Activated CD4-positive, alpha-beta T cell treated with anti-CD3 and anti-CD28 coated beads, Interleukin-10, Interleukin-2, amounts not matched to agents 100 ng/mL and 50 ng/mL, durations not matched to agents 16 hours and 8 hours (primary cell): ENCODE measurements around the gene HSPB9.

Source experiments
- DNase-seq: peaks from one replicate; pipeline ENCODE4 v3.0.0-alpha.2; 2020

Gene HSPB9

DNA sequence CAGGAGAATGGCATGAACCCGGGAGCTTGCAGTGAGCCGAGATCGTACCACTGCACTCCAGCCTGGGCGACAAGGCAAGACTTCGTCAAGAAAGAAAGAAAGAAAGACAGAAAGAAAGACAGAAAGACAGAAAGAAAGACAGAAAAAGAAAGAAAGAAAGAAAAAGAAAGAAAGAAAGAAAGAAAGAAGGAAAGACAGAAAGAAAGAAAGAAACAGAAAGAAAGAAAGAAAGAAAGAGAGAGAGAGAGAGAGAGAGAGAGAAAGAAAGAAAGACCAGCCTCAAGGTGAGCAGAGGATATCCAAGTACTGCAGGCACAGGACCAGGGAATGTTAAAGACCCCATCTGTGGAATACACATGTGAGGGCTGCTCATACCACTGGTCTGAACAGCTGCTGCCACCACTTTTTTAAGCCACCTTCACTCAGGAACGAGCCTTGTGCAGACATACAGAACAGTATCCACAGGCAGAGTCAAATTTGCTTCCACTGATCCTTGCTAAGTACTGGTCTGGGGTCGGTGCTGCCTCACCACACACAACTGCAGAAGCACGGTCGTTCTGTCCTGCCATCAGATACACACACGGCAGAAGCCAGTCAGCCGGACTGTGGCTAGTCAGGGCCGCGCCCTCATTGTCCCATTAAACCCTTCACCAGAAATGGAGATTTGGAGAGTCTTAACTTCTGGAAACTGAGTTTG lies 24.5 kb downstream of the HSPB9 start:
- no peak for DNase-seq

DNA sequence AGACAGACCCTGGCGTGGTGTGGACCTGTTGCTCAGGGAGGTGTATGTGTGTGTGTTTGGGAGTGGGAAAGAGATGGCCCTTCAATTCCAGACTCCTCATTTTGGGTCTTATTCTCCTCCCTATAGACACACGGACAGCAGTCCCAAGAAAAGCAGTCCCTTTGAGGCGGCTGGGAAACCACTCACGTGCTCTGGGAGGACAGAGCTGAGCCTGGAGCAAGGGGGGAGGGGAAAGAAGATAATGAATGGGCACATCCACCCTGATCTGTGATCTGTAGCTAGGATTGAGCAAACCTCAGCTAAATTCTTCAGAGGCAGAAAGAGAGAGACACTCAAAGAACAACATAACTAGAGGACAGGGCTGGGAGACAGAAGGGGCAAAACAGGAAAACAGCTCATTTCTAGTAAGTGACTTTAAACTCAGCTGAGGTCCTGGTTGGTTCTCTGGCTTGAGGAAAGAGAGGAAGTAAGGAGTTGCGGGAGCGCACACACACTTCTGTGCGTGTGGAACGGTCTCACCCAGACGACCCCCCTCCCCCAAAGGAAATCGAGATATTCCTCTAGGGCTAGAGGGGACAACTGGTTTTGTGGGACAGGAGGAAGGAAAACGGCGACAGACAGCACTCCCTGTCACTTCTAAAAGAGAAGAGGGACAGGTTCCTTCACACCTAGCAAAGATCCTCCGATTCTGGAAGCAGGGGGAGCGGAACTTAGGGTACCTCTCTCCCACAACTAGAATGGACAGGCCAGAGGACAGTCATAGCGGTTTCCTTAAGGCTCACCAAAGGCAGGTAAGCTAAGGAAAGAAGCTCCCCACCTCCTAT lies 31.5 kb downstream of the HSPB9 start:
- peak; percentile 8 for DNase-seq

DNA sequence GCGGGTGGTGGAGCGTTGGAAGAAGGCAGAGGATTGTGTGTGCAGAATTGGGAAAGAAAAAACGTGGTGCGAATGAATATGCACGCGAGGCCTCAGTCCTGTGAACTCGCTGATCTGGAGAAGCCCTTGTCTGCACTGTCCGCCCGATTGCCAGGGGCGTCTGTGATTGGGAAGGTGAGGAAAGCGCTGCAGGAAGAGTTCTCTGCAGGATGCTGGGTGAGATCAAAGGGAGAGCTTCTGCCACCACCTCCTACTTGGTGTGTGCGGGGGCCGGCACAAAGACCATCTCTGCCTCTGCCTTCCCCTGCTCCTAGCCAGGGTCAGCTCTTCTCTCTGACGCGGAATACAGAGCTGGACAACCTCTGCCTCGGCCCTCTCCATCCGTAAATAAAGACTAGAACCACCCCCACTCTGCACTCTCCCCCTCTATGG lies 33.0 kb downstream of the HSPB9 start:
- no peak for DNase-seq

DNA sequence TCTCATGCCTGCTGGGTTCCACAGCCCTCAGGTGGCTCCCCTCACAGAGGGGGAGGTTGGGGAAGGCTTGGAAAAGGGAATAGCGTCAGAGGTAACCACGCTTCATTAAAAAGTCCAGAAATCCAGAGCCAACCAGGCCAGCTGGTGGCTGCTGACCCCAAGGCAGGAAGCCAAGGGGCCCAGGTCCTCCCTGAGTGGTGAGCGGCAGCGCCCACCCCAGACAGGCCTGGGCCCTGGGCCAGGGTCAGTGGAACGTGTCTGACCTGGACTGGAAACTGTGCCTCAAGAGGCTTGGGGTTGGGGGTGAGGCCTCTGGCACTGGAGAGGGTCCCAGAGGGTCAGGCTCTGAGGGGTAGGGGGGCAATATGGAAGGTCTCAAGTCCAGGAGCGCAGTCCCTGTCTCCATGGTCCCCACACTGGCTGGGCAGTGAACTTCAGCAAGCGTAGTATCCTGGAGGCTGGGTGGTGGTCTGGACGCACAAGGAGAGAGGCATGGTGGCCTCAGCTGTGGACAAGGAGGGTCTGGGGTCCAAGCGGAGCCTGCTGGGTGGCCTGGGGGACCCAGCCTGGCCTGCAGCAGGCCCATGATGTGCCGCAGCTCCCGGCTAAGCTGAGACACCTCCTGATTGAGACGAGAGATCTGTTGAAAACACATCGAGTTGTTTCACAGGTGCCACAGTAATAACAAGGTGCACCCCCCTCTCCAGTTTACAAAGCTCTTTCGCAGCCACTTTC lies 37.4 kb downstream of the HSPB9 start:
- no peak for DNase-seq

DNA sequence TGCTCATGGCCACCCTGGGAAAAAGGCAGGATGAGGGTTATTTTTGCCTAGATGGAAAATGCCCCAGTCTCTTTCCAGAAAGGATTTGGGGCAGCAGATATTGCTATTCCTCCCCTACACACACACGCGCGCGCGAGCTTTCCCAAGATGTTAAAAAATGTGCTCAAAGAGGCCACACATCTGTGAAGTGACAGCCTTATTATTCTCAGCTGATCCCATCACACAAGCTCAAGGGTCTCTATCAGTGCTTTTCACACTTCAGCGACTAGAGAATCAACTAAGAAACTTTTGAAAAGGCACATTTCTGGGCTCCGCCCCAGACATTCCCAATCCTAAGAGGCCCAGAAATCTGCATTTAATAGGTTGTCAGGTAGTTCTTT lies 37.9 kb downstream of the HSPB9 start:
- no peak for DNase-seq

DNA sequence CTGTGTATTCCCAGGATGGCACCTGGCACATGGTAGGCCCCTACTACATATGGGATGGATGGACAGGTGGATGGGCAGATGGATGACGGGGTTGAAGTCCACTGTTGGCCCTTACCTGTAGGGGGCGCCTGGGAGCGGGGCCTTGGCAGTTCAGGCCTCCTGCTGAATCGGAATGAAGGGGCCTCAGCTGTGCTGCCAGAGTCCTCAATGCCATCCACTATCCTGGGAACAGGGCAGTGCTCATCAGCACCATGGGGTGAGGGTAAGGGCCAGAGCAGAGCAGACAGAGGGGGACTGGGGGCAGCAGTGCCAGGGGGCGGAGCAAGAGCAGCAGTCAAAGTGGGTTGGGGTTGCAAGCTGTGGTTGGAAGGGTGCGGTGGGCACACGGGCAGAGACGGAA lies 40.5 kb downstream of the HSPB9 start:
- peak; percentile 70 for DNase-seq

DNA sequence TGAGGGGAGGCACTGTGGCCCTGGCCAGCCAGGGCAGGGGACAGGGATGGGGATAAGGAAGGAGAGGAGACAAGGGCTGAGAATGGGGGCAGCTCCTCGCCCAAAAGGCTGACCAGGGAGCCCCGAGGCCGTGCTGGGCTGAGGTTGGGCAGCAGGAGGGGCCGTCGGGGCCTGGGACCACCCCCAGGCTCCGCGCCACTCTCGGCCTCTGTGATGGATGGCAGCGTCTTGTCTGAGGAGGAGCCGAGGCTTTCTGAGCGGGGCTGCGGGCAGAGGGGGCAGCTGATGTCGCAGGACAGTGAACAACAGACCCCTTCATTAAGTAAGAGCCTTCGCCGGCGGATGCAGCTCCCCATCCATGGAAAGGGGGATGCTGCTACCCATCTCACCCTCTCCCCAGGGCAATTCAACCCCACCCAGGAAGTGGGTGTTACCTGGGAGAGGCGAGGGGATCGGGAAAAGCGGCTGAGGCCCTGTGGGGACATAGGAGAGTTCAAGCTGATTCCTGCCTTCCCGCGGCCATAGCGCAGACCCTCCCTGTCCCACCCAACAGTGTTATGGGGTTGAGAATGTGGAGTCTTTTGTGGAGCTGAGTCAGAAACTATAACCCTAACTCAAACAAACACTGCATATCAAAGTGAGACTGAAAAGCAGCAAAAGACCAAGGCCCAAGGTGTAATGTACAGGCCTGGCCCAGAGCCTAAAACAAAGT lies 41.2 kb downstream of the HSPB9 start:
- DNase-seq = no peak

DNA sequence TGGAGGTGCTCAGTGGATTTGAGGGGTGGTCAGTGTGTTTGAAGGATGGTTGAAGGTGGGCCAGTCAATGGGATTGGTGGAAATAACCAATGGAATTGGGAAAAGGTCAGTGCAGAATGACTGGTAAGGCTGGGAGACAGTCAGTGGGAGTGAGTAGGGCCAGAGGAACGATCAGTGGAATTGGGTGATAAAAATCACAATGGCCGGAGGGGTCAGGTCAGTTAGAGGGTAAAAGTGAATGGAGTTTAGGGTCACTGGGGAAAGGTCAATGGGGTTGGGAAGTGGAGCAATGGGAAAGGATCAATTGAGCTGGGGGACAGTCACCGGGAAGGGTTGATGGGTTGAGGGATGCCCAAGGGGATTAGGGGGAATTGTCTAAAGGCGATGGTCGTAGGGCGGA lies 43.1 kb downstream of the HSPB9 start:
- no peak for DNase-seq

DNA sequence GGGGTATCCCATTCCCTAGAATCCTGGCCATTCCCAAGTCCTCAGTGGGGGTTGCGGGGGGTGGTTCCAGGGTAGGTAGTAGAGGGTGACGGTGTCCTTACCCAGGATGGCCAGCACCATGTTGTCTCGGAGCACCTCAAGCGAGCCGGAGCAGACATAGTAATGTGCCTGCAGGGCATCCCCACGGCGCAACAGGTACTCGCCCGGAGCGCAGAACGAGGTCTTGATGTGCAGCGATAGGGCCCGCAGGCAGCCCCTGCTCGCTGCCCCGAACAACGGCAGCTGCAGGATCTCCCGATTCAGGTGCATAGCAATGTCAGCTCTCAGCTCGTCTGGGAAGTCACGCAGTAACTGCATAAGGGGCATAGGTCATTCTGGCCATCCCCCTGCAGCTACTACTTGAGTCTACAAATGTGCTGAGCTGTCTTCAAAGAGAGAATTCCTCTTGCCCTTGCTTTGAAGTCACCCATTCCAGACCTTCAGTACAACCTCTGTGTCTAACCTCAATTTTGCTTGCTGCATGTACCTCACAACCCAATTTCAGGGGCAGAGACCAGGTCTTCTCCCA lies 43.7 kb downstream of the HSPB9 start:
- DNase-seq = no peak

DNA sequence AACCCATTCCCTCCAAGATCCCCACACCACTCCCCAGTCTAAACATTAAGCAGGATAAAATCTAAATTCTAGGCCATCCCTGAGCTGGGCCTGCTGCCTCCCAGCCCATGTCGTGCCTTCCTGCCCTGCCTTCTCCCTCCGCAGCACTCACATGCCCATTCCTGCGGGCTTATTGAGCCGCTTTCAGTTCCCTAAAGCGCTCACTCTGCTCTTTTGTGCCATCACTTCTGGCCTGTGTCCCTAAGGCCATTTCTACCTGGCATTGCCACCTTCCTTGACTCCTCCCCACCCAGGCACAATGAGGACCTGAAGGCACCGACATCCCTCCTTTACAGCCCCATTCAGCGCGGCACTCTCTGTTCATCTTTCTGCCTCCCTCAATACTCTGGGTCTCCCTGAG lies 45.2 kb downstream of the HSPB9 start:
- DNase-seq = no peak

DNA sequence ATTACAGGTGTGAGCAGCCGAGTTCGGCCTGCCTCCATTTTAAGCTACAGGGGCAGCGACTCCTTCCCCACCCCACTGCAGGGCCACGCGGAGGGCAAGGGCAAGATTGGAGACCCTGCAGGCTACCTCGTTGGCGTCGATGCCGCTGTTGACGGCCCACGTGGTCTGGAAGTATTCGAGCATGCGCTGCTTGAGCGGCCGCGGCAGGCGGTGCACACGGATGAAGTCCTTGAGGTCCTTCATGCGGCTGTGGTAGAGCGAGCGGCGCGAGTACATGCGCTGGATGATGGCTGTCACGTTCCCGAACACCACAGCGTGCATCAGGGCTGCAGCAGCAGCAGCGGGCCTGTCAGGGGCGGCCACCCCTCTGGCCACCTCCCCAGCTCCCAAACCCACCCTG lies 46.7 kb downstream of the HSPB9 start:
- DNase-seq = no peak

DNA sequence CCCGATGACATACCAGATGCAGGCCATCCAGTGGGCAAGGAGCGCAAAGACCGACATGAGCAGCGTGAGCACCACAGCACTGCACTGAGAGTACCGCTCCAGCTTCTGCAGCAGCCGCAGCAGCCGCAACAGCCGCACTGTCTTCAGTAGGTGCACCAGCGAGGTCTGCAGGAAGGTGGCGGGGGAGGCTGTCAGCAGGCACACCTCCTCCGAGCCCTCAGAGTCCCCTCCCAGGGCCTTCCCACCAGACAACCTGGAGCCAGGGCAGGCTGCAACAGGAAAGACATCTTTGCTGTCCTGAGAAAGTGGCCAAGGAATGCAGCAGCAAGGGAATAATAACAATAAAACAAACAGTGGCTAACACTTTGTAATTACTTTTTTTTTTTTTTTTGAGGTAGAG lies 49.2 kb downstream of the HSPB9 start:
- DNase-seq = no peak
